GM06990 (cell line): ENCODE results near the gene MIP.

Source experiments
- DNase-seq: peaks from one replicate; pipeline ENCODE4 v3.0.0-alpha.2; 2011; ENCODE audit not compliant: insufficient read length; ENCODE audit errors: extremely low read depth
- H3K27me3 ChIP-seq: replicated peaks from 2 replicates; pipeline ENCODE4 v1.6.0; 2011; ENCODE audit warnings: low read length; ENCODE audit not compliant: control insufficient read depth, insufficient read depth
- H3K36me3 ChIP-seq: 2 replicates; pipeline ENCODE4 v1.5.1; 2011; ENCODE audit warnings: low read length; ENCODE audit not compliant: control insufficient read depth, insufficient read depth
- H3K4me3 ChIP-seq: replicated peaks from 2 replicates; pipeline ENCODE4 v1.5.1; 2011; ENCODE audit warnings: low read depth, mild to moderate bottlenecking, control low read depth, low read length
- TF ChIP-seq, protein P1 (sequence below): IDR thresholded peaks from 2 replicates; pipeline ENCODE4 v1.5.1; 2011; ENCODE audit warnings: low read length, control low read depth, mild to moderate bottlenecking, inconsistent platforms; ENCODE audit not compliant: insufficient read depth, poor library complexity, severe bottlenecking

The MIP gene

DNA sequence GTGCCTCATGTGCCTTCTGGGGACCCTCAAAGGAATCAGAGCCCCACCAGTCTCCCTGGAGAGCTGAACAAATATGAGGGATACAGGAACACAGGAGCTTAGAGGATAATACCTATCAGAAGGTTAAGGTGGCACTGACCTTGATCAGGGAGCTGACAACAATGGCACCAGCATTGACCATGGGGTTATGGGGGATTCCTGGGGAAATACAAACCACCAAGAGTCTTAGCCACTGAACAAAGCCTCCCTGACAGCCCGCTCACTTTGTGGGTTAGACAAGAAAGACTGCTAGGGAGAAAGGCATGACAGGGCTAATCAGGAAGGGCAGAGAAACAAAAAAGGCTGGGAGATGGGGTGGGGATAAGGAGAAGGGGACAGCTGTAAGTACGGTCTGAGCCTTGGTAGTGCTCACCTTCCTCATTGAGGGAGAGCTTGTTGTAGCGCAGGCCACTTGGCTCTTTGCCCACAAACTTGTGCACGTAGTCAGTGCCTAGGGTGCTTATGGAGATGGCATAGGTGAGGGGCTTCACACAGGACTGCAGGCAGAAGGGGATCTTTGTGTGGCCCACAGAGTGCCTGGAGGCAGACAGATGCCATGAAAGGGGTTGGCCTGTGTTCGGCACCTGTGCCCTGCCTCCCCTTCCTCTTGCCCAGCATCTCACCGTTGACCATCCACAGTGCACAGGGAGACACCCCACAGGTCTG, 23.2 kb upstream of the MIP start:
- no peak for DNase-seq
- Histone ChIP-seq H3K36me3 (peaks cover 5% of the 10 kb centered on the region), H3K27me3 (no peaks in the 10 kb centered on the region), H3K4me3 (no peak overlapping the region)
- TF ChIP-seq, protein P1, sequence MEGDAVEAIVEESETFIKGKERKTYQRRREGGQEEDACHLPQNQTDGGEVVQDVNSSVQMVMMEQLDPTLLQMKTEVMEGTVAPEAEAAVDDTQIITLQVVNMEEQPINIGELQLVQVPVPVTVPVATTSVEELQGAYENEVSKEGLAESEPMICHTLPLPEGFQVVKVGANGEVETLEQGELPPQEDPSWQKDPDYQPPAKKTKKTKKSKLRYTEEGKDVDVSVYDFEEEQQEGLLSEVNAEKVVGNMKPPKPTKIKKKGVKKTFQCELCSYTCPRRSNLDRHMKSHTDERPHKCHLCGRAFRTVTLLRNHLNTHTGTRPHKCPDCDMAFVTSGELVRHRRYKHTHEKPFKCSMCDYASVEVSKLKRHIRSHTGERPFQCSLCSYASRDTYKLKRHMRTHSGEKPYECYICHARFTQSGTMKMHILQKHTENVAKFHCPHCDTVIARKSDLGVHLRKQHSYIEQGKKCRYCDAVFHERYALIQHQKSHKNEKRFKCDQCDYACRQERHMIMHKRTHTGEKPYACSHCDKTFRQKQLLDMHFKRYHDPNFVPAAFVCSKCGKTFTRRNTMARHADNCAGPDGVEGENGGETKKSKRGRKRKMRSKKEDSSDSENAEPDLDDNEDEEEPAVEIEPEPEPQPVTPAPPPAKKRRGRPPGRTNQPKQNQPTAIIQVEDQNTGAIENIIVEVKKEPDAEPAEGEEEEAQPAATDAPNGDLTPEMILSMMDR = no peak

DNA sequence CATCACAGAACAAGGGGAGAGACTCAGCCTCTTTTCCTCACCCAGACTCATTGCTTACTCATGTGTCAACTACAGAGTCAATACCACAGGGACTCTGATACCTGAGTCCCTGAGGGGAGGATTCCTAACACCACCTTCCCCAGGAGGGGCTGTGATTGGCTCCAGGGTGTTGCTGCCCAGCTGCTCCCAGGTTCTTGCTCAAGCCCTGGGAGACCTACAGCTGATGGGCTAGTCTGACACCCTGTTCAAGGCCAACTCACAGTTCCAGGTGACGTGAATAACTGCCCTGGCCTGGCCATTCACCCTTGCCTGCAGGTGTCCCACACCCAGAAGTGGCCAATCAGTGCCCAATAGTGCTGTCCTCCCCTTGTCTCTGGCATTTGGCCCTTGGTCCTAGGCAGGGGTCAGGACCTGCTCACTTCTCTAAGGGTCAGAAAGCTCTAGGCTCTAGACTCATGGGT, 22.5 kb upstream of the MIP start:
- no peak for DNase-seq
- no peak overlapping the region for H3K4me3 ChIP-seq
- TF ChIP-seq, protein P1 = no peak
- peaks cover 7% of the 10 kb centered on the region for H3K36me3 ChIP-seq
- H3K27me3 ChIP-seq = no peaks in the 10 kb centered on the region

DNA sequence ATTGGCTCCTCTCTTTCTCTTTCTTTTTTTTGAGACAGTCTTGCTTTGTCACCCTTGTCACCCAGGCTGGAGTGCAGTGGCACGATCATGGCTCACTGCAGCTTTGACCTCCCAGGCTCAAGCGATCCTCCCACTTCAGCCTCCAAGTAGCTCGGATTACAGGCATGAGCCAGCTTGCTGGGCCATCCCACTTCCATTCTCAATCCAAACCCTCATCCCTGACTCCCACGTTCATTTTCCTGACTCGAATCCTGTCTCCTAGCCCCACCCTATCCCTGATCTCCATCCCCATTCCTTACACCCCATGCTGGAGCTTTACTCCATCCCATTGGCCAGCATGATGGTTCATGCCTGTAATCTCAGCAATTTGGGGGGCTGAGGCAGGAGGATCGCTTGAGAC, 21.7 kb upstream of the MIP start:
- TF ChIP-seq, protein P1 = no peak
- DNase-seq = no peak
- H3K4me3 ChIP-seq = no peak overlapping the region
- H3K27me3 ChIP-seq = no peaks in the 10 kb centered on the region
- peaks cover 8% of the 10 kb centered on the region for H3K36me3 ChIP-seq

DNA sequence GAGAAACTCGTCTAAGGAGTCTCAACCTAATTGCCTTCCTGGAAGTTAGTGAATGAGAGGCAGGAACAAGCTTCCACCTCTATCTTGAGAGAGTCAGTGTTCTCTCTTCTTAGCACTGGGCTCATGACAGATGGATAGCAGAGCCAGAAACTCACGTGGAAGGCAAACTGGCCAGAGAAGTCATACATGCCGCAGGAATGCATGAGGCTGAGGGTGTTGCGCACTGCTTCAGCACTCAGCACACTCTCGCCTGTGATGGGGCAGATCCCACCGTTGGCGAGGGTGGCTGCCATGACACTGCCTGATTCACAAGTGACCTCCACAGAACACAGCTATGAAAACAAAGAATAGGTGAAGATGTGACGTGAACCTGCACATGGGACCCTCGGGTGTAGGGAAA, 19.9 kb upstream of the MIP start:
- H3K36me3 ChIP-seq = peaks cover 8% of the 10 kb centered on the region
- H3K27me3 ChIP-seq = no peaks in the 10 kb centered on the region
- no peak overlapping the region for H3K4me3 ChIP-seq
- TF ChIP-seq, protein P1 = no peak
- DNase-seq = no peak

DNA sequence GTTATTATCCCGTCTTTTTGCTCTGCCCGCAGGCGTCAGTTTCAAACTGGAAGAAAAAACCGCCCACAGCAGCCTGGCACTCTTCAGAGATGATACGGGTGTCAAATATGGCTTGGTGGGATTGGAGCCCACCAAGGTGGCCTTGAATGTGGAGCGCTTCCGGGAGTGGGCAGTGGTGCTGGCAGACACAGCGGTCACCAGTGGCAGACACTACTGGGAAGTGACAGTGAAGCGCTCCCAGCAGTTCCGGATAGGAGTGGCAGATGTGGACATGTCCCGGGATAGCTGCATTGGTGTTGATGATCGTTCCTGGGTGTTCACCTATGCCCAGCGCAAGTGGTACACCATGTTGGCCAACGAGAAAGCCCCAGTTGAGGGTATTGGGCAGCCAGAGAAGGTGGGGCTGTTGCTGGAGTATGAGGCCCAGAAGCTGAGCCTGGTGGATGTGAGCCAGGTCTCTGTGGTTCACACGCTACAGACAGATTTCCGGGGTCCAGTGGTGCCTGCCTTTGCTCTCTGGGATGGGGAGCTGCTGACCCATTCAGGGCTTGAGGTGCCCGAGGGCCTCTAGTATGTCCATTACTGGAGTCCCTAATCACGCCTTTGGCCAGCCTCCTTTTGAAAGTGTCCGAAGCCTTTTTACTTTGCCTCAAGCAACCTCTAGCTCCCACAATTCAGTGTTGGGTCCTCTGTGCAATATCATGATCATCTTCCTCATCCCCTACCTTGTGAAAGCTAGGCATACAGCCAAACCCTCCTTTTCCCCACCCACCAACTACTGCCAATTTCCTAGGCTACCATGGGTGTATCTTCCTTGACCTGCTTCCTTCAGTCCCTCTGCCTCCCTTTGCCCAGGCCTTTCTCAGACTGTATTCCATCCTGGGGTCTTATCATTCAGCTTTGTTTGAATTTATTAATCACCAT, 14.8 kb upstream of the MIP start:
- no peaks in the 10 kb centered on the region for H3K27me3 ChIP-seq
- peak; percentile 36 for DNase-seq
- peak overlapping the region; percentile 93 for H3K4me3 ChIP-seq
- H3K36me3 ChIP-seq = peaks cover 3% of the 10 kb centered on the region
- TF ChIP-seq, protein P1 = no peak
